Measurements from ENCODE around the gene TTC33.
"Not testable (repeated sequence)": the region's sequence is repeated elsewhere in the genome, so short reads cannot be mapped to it uniquely, and the experiment has no call there.

Gene TTC33

GRCh38 chr5:40651201-40651600, 104.6 kb downstream of the TTC33 start:
- DNase-seq, result no peak

GRCh38 chr5:40649463-40650030, 106.2 kb downstream of the TTC33 start:
- DNase-seq, result no peak

- DNase-seq, result no peak
These were observed 107.6 kb downstream of the TTC33 start for GRCh38 chr5:40648150-40648549.

- no peak for DNase-seq
These were observed 109.5 kb downstream of the TTC33 start for GRCh38 chr5:40646266-40646665.

- not testable (repeated sequence) for DNase-seq
These were observed 116.2 kb downstream of the TTC33 start for GRCh38 chr5:40639531-40639930.

GRCh38 chr5:40634593-40634992, 121.2 kb downstream of the TTC33 start:
- DNase-seq, result no peak

GRCh38 chr5:40634154-40634553, 121.6 kb downstream of the TTC33 start:
- DNase-seq, result no peak

GRCh38 chr5:40631236-40631635, 124.5 kb downstream of the TTC33 start:
- no peak for DNase-seq

- no peak for DNase-seq
These were observed 125.6 kb downstream of the TTC33 start for GRCh38 chr5:40630126-40630525.

- DNase-seq, result no peak
These were observed 127.4 kb downstream of the TTC33 start for GRCh38 chr5:40628407-40628806.

- no peak for DNase-seq
These were observed 128.1 kb downstream of the TTC33 start for GRCh38 chr5:40627706-40628105.

- no peak for DNase-seq
These were observed 129.0 kb downstream of the TTC33 start for GRCh38 chr5:40626801-40627200.

- DNase-seq, result no peak
These were observed 132.0 kb downstream of the TTC33 start for GRCh38 chr5:40623480-40624420.

GRCh38 chr5:40622463-40623252, 133.1 kb downstream of the TTC33 start:
- DNase-seq, result no peak

GRCh38 chr5:40619421-40619820, 136.3 kb downstream of the TTC33 start:
- DNase-seq, result no peak

GRCh38 chr5:40618926-40619325, 136.8 kb downstream of the TTC33 start:
- no peak for DNase-seq

- DNase-seq, result no peak
These were observed 139.0 kb downstream of the TTC33 start for GRCh38 chr5:40616781-40617180.

- DNase-seq, result no peak
These were observed 140.1 kb downstream of the TTC33 start for GRCh38 chr5:40615586-40616170.

- no peak for DNase-seq
These were observed 140.7 kb downstream of the TTC33 start for GRCh38 chr5:40614923-40615585.

GRCh38 chr5:40614466-40614865, 141.3 kb downstream of the TTC33 start:
- DNase-seq, result no peak

GRCh38 chr5:40607202-40607601, 148.6 kb downstream of the TTC33 start:
- no peak for DNase-seq

- DNase-seq, result no peak
These were observed 149.5 kb downstream of the TTC33 start for GRCh38 chr5:40606077-40606765.

All from SHP77 treated with DMSO at 0.1 percent for 48 hours (cell line).